H1 (cell line): ENCODE data around the gene ZSWIM6. TPM values are rescaled to one million over a fixed set of nuclear protein-coding genes. Genes with fewer than 3 reads are reported as not detected.

Experiments
- ATF2 ChIP-seq: IDR thresholded peaks from 2 replicates; pipeline ENCODE4 v1.6.1; 2012; ENCODE audit warnings: low read length, inconsistent platforms
- BRCA1 ChIP-seq: IDR thresholded peaks from 2 replicates; pipeline ENCODE4 v1.6.1; 2012; ENCODE audit warnings: low read depth, low read length, improper control_type of control experiment
- CHD1 ChIP-seq: IDR thresholded peaks from 2 replicates; pipeline ENCODE4 v1.6.1; 2012; ENCODE audit warnings: low read depth, low read length, improper control_type of control experiment
- JUND ChIP-seq: IDR thresholded peaks from 2 replicates; pipeline ENCODE4 v1.6.1; 2011; ENCODE audit warnings: mild to moderate bottlenecking, improper control_type of control experiment, low read length
- NANOG ChIP-seq: IDR thresholded peaks from 2 replicates; pipeline ENCODE4 v1.6.1; 2011; ENCODE audit warnings: low read length, low read depth, mild to moderate bottlenecking, inconsistent platforms; ENCODE audit not compliant: insufficient read depth, poor library complexity, severe bottlenecking
- TAF1 ChIP-seq: IDR thresholded peaks from 2 replicates; pipeline ENCODE4 v1.6.1; 2011; ENCODE audit warnings: mild to moderate bottlenecking, low read depth, low read length
- polyA plus RNA-seq, 7 experiments: library from polyadenylated mRNA; depleted of rRNA in 3 of 7; stranded (reverse) in 5 of 7; unstranded in 2 of 7; fragments of >200 nt in 5 of 7; fragments of 200-250 nt in 2 of 7; gene quantifications; 1 replicate in 5 of 7; 2 replicates in 1 of 7; 4 replicates in 1 of 7; pipeline versions ENCODE4 v1.2.1 to v1.2.3, GENCODE V29; 2011 to 2013; ENCODE audit warnings: missing spikeins in 2 of 7, mixed read lengths in 2 of 7
- total RNA-seq: library from RNA; stranded (reverse); fragmentation: NEBNext Ultra II Directional; extraction: Animal tissue kit (Norgen Biotek cat#: 25700); gene quantifications from 2 replicates; pipeline ENCODE4 v1.2.1, GENCODE V29; 2021

ZSWIM6 gene
- total and polyA plus RNA-seq, 2 of the 8 experiments (the other 6 are each of a cell fraction or from before 2014, with no cell fraction given): 7.9 to 12.4 TPM

- no peak for TF ChIP-seq JUND
- TF ChIP-seq BRCA1: no peak
- TF ChIP-seq CHD1: no peak
- no peak for TF ChIP-seq NANOG
- TF ChIP-seq ATF2: no peak
- no peak for TF ChIP-seq TAF1
Measured at GRCh38 chr5:61477788-61478187, 145.7 kb downstream of the ZSWIM6 start (continued).
